Smooth muscle cell (in vitro differentiated cells): ENCODE data around the gene ARHGAP21. TPM values are rescaled to one million over a fixed set of nuclear protein-coding genes. Genes with fewer than 3 reads are reported as not detected.

ENCODE experiments used
- DNase-seq: peaks from one replicate; lab custom pipeline; 2025; ENCODE audit not compliant: unreplicated experiment; lab: John Stamatoyannopoulos, UW
- H2AFZ ChIP-seq: fragments of 200-600 bp; sonication (generic); 2 replicates; pipeline ENCODE4 v1.6.0; 2016; ENCODE audit warnings: antibody characterized with exemption, low read depth, mild to moderate bottlenecking
- H3F3A ChIP-seq: fragments of 200-600 bp; sonication (generic); 2 replicates; pipeline ENCODE4 v1.6.0; 2017; ENCODE audit warnings: antibody characterized with exemption, low read depth
- H3K27ac ChIP-seq: fragments of 200-600 bp; sonication (generic); 2 replicates; pipeline ENCODE4 v1.5.1; 2016; ENCODE audit warnings: low read depth, mild to moderate bottlenecking
- H3K27me3 ChIP-seq: fragments of 200-600 bp; sonication (generic); 2 replicates; pipeline ENCODE4 v1.6.1; 2016; ENCODE audit warnings: low read depth, mild to moderate bottlenecking
- H3K36me3 ChIP-seq: fragments of 200-600 bp; sonication (generic); 2 replicates; pipeline ENCODE4 v1.5.1; 2016; ENCODE audit warnings: low read depth
- H3K4me1 ChIP-seq: fragments of 200-600 bp; sonication (generic); 2 replicates; pipeline ENCODE4 v1.5.1; 2016; ENCODE audit warnings: low read depth
- H3K4me2 ChIP-seq: fragments of 200-600 bp; sonication (generic); 2 replicates; pipeline ENCODE4 v1.6.0; 2016; ENCODE audit warnings: mild to moderate bottlenecking
- H3K4me3 ChIP-seq: fragments of 200-600 bp; sonication (generic); 2 replicates; pipeline ENCODE4 v1.5.1; 2016; ENCODE audit warnings: mild to moderate bottlenecking
- H3K79me2 ChIP-seq: fragments of 200-600 bp; sonication (generic); 2 replicates; pipeline ENCODE4 v1.6.0; 2016; ENCODE audit warnings: low read depth, mild to moderate bottlenecking
- H3K9ac ChIP-seq: fragments of 200-600 bp; sonication (generic); 2 replicates; pipeline ENCODE4 v1.6.0; 2016; ENCODE audit warnings: low read depth
- H3K9me3 ChIP-seq: fragments of 200-600 bp; sonication (generic); replicated peaks from 2 replicates; pipeline ENCODE4 v1.5.1; 2016; ENCODE audit warnings: low read depth
- H4K20me1 ChIP-seq: fragments of 200-600 bp; sonication (generic); 2 replicates; pipeline ENCODE4 v1.6.0; 2016; ENCODE audit warnings: low read depth
- WGBS: methylation state at CpG from one replicate; pipeline ENCODE4 v1.1.7; 2016; ENCODE audit warnings: low lambda C conversion rate; 5-methylcytosine and 5-hydroxymethylcytosine counted together
- polyA plus RNA-seq: library from polyadenylated mRNA; unstranded; fragments of >200 nt; fragmentation: Nextera tagmentation; extraction: Ambion mirVana; gene quantifications from 2 replicates; pipeline ENCODE4 v1.2.1, GENCODE V29; 2016
- total RNA-seq: library from RNA; depleted of rRNA; stranded (reverse); fragments of >200 nt; gene quantifications from 2 replicates; pipeline ENCODE4 v1.2.3, GENCODE V29; 2014
- TF ChIP-seq, protein P1 (sequence below): fragments of 200-600 bp; sonication (generic); IDR thresholded peaks from 2 replicates; pipeline ENCODE4 v1.5.1; 2017; ENCODE audit warnings: borderline replicate concordance, mild to moderate bottlenecking, antibody characterized with exemption; ENCODE audit not compliant: insufficient read depth, poor library complexity, severe bottlenecking

The ARHGAP21 gene
- total and polyA plus RNA-seq, 2 experiments from 2014 or later: 8.9 to 59.1 TPM

- no peak for DNase-seq
- H3K4me2 ChIP-seq: no peak overlapping the region
- no peak overlapping the region for H3K9ac ChIP-seq
- H3F3A ChIP-seq: no peaks in the 10 kb centered on the region
- H3K36me3 ChIP-seq: no peaks in the 10 kb centered on the region
- no peaks in the 10 kb centered on the region for H3K9me3 ChIP-seq
- peaks cover 97% of the 10 kb centered on the region for H4K20me1 ChIP-seq
- 78% methylated on average over 3 of the region's 3 CpGs for WGBS
- H3K27me3 ChIP-seq: no peaks in the 10 kb centered on the region
- peak overlapping the region; percentile 4 for H3K27ac ChIP-seq
- no peak overlapping the region for H2AFZ ChIP-seq
- H3K4me3 ChIP-seq: no peak overlapping the region
- TF ChIP-seq, protein P1, sequence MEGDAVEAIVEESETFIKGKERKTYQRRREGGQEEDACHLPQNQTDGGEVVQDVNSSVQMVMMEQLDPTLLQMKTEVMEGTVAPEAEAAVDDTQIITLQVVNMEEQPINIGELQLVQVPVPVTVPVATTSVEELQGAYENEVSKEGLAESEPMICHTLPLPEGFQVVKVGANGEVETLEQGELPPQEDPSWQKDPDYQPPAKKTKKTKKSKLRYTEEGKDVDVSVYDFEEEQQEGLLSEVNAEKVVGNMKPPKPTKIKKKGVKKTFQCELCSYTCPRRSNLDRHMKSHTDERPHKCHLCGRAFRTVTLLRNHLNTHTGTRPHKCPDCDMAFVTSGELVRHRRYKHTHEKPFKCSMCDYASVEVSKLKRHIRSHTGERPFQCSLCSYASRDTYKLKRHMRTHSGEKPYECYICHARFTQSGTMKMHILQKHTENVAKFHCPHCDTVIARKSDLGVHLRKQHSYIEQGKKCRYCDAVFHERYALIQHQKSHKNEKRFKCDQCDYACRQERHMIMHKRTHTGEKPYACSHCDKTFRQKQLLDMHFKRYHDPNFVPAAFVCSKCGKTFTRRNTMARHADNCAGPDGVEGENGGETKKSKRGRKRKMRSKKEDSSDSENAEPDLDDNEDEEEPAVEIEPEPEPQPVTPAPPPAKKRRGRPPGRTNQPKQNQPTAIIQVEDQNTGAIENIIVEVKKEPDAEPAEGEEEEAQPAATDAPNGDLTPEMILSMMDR: no peak
- peaks cover 89% of the 10 kb centered on the region for H3K79me2 ChIP-seq
- H3K4me1 ChIP-seq: peaks cover 8% of the 10 kb centered on the region
Observed at GRCh38 chr10:24708081-24708480, 15.6 kb downstream of the ARHGAP21 start.

DNA sequence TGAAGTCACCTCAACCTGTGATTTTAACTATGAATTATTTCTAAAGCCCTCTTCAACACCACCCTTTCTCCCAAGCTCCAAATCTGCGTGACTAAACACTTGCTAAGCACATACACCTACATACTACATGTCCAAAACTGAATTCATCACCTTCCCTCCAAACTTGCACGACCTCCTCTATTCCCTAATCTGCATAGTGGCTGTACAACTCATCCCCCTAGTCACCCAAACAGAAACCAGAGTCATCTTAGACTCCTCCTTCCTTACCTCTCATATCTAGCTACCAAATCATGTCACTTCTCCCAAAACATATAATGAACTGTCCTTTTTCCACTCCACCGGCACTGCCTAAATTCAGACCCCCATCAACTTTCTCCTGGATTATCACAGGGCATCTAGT lies 16.2 kb downstream of the ARHGAP21 start:
- TF ChIP-seq, protein P1: no peak
- 74% methylated on average over 3 of the region's 3 CpGs for WGBS
- Histone ChIP-seq H3K9ac (no peak overlapping the region), H3K36me3 (no peaks in the 10 kb centered on the region), H3K4me2 (no peak overlapping the region), H2AFZ (no peak overlapping the region), H3K4me3 (no peak overlapping the region), H3K27me3 (no peaks in the 10 kb centered on the region), H3K4me1 (peaks cover 8% of the 10 kb centered on the region), H3K27ac (peak overlapping the region; percentile 4), H3K9me3 (no peaks in the 10 kb centered on the region), H4K20me1 (peaks cover 98% of the 10 kb centered on the region), H3F3A (no peaks in the 10 kb centered on the region), H3K79me2 (peaks cover 89% of the 10 kb centered on the region)
- DNase-seq: no peak

DNA sequence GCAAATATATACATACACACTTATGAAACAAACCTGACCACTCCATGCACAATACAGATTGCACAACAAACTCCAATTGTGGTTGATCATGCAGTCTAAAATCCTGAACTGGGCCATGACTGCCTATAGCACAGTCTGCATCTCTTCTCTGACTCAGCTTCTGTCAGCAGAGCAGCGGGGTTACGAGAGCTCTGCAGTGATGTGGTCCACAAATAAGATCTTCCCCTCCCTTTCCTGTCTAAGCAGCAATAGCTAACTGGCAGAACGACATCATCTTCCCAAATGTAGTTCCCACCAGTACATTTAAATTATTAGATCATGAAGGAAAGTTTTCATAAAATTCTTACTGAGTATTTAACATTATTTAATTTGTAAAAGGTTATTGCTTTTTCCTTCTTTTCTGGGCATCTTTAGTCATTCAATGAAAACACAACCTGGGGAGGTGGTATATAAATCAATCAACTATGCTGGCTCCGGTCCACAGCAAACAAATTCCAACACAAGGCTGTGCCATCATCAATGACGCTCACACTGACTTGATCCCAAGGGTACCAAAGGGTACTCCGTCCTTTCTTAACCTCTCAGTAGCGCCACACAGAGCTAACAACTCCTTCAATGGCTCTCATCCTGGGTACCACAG lies 17.1 kb downstream of the ARHGAP21 start:
- H3K4me3 ChIP-seq: no peak overlapping the region
- H3K27me3 ChIP-seq: no peaks in the 10 kb centered on the region

More for the DNA sequence above, 17.1 kb downstream of the ARHGAP21 start:
- Histone ChIP-seq H3F3A (no peaks in the 10 kb centered on the region), H3K9ac (no peak overlapping the region), H3K4me1 (peaks cover 8% of the 10 kb centered on the region), H3K79me2 (peaks cover 88% of the 10 kb centered on the region), H3K27ac (peak overlapping the region; percentile 71), H3K4me2 (peak overlapping the region; percentile 10), H3K36me3 (no peaks in the 10 kb centered on the region), H2AFZ (no peak overlapping the region), H4K20me1 (peaks cover 95% of the 10 kb centered on the region), H3K9me3 (no peaks in the 10 kb centered on the region)
- 53% methylated on average over 7 of the region's 7 CpGs for WGBS
- TF ChIP-seq, protein P1: no peak
- no peak for DNase-seq
